HG03280 (cell line): Measurements from ENCODE around the gene PASK.
A peak's percentile ranks its signal among the peaks of the same experiment; 100 is the strongest.

Experiments
- ATAC-seq: cut with Tn5 transposase; IDR thresholded peaks from one replicate; pipeline ENCODE4 v1.9.1; 2021; ENCODE audit warnings: mild to moderate bottlenecking, moderate library complexity; ENCODE audit not compliant: unreplicated experiment

The PASK gene

GRCh38 chr2:241149925-241150659 lies 820 bp upstream of the PASK start, which contains the start of gene PPP1R7:
Gene PPP1R7 (plus strand): TSS chr2:241150467. CDS start chr2:241150496, 29 bp downstream.
- ATAC-seq = peak; percentile 76

- peak; percentile 12 for ATAC-seq
These were observed 328 bp upstream of the PASK start for GRCh38 chr2:241149675-241149924.

- ATAC-seq = no peak
These were observed 1.0 kb downstream of the PASK start for GRCh38 chr2:241148239-241148638.

- ATAC-seq = no peak
These were observed 1.9 kb downstream of the PASK start for GRCh38 chr2:241147336-241147735.

- ATAC-seq = no peak
These were observed 3.0 kb downstream of the PASK start for GRCh38 chr2:241146286-241146685.

- no peak for ATAC-seq
These were observed 6.7 kb downstream of the PASK start for GRCh38 chr2:241142593-241142992.

- no peak for ATAC-seq
These were observed 7.2 kb downstream of the PASK start for GRCh38 chr2:241142063-241142462.

- ATAC-seq = no peak
These were observed 8.0 kb downstream of the PASK start for GRCh38 chr2:241141214-241141770.

- ATAC-seq = no peak
These were observed 8.8 kb downstream of the PASK start for GRCh38 chr2:241140445-241140840.

GRCh38 chr2:241139531-241140444 lies 9.5 kb downstream of the PASK start:
- no peak for ATAC-seq

GRCh38 chr2:241138471-241138870 lies 10.8 kb downstream of the PASK start:
- ATAC-seq = no peak

- no peak for ATAC-seq
These were observed 11.7 kb downstream of the PASK start for GRCh38 chr2:241137276-241138190.

- ATAC-seq = no peak
These were observed 12.5 kb downstream of the PASK start for GRCh38 chr2:241136661-241137260.

- no peak for ATAC-seq
These were observed 13.1 kb downstream of the PASK start for GRCh38 chr2:241136191-241136590.

- ATAC-seq = no peak
These were observed 13.5 kb downstream of the PASK start for GRCh38 chr2:241135737-241136136.

- ATAC-seq = no peak
These were observed 14.6 kb downstream of the PASK start for GRCh38 chr2:241134711-241135110.

- no peak for ATAC-seq
These were observed 15.8 kb downstream of the PASK start for GRCh38 chr2:241133436-241133820.

GRCh38 chr2:241132538-241133435 lies 16.5 kb downstream of the PASK start:
- ATAC-seq = no peak

GRCh38 chr2:241131531-241131930 lies 17.7 kb downstream of the PASK start:
- no peak for ATAC-seq
